22Rv1 (cell line): ENCODE measurements around the gene CCDC148.

Experiments
- CTCF ChIP-seq: fragments of 450-650 bp; IDR thresholded peaks from 2 replicates; pipeline ENCODE4 v1.5.1; 2017; ENCODE audit warnings: mild to moderate bottlenecking
- ZFX ChIP-seq: fragments of 450-650 bp; IDR thresholded peaks from 2 replicates; pipeline ENCODE4 v1.6.1; 2017; ENCODE audit warnings: antibody characterized with exemption, borderline replicate concordance

DNA sequence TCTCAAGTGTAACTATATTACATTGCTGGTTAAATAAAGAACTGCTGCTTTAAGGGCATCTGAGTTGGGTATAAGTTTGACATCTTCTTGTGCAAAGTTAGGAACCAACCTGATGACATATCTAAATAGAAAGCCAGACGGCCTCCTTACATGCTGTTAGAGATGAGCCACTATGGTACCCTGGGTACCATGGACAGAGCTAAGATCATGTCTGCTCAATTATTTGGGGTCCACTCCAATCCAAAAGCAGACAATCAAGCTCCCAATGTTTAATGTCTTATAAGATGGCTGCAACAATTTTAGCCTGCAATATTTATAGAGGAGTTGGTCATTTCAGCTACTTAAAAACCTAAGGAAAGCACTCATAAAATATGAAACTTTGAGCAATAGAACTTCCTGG is 268.6 kb downstream of the CCDC148 start:
- TF ChIP-seq CTCF (no peak), ZFX (no peak)
